Natural killer cell (primary cell): Measurements from ENCODE around the gene ZMYND19. TPM values are rescaled to one million over a fixed set of nuclear protein-coding genes. Genes with fewer than 3 reads are reported as not detected.
"Not testable (repeated sequence)": the region's sequence is repeated elsewhere in the genome, so short reads cannot be mapped to it uniquely, and the experiment has no call there.

ENCODE experiments used
- ATAC-seq, 3 donors: fragments of 150-1000 bp in 2 of 3; fragments of 200-7000 bp in 1 of 3; cut with Tn5 transposase; 1 replicate in 1 of 3; 2 replicates in 2 of 3; pipeline ENCODE4 v1.10.0; 2021; ENCODE audit warnings: mild to moderate bottlenecking in 2 of 3, moderate library complexity in 2 of 3
- DNase-seq, 2 donors: peaks; one replicate each; pipeline versions ENCODE4 v3.0.0 to v3.0.0-alpha.2; 2013 to 2021; ENCODE audit warnings: mixed read lengths in 1 of 2
- H3K27ac ChIP-seq: one replicate; pipeline ENCODE4 v1.5.1; 2013; ENCODE audit warnings: mild to moderate bottlenecking, low read length
- H3K27me3 ChIP-seq: one replicate; pipeline ENCODE4 v1.6.1; 2013; ENCODE audit warnings: low read length; ENCODE audit not compliant: control insufficient read depth, insufficient read depth
- H3K36me3 ChIP-seq: one replicate; pipeline ENCODE4 v1.6.1; 2013; ENCODE audit warnings: low read length; ENCODE audit not compliant: control insufficient read depth, insufficient read depth
- H3K4me1 ChIP-seq: one replicate; pipeline ENCODE4 v1.6.1; 2013; ENCODE audit warnings: low read length; ENCODE audit not compliant: control insufficient read depth, insufficient read depth
- H3K4me3 ChIP-seq: one replicate; pipeline ENCODE4 v1.5.1; 2013; ENCODE audit warnings: low read length
- H3K9me3 ChIP-seq: one replicate; pipeline ENCODE4 v1.6.1; 2013; ENCODE audit warnings: low read length; ENCODE audit not compliant: control insufficient read depth, insufficient read depth
- H3K27ac Mint-ChIP-seq, 2 donors: one replicate each; pipeline ENCODE4 v1.8.0; 2022; ENCODE audit warnings: mild to moderate bottlenecking in 2 of 2, mixed read lengths in 2 of 2, moderate library complexity in 1 of 2
- H3K27me3 Mint-ChIP-seq, 2 donors: one replicate each; pipeline ENCODE4 v1.8.0; 2022; ENCODE audit warnings: low read depth in 2 of 2, mixed read lengths in 2 of 2
- H3K36me3 Mint-ChIP-seq: one replicate; pipeline ENCODE4 v1.8.0; 2022; ENCODE audit warnings: mixed read lengths
- H3K4me1 Mint-ChIP-seq, 2 donors: one replicate each; pipeline ENCODE4 v1.8.0; 2022; ENCODE audit warnings: mixed read lengths in 2 of 2
- H3K4me3 Mint-ChIP-seq: one replicate; pipeline ENCODE4 v1.8.0; 2022; ENCODE audit warnings: mild to moderate bottlenecking, moderate library complexity, mixed read lengths
- H3K9me3 Mint-ChIP-seq, 2 donors: one replicate each; pipeline ENCODE4 v1.8.0; 2022; ENCODE audit warnings: mixed read lengths in 2 of 2
- CTCF ChIP-seq: fragments of 200-600 bp; IDR thresholded peaks from one replicate; pipeline ENCODE4 v1.8.0; 2022; ENCODE audit warnings: antibody characterized with exemption
- WGBS: methylation state at CpG from one replicate; pipeline ENCODE4 v1.1.7; 2013; ENCODE audit warnings: missing lambda C conversion rate; ENCODE audit not compliant: insufficient coverage; 5-methylcytosine and 5-hydroxymethylcytosine counted together
- intact Hi-C: fragments of 100-400 bp; cut with micrococcal nuclease; formaldehyde crosslinking; loops from one replicate; pipeline ENCODE4 v1.14.2; 2022
- total RNA-seq, 4 donors: library from RNA; stranded (reverse); fragments of 120-200 nt in 1 of 4; gene quantifications; one replicate each; pipeline versions ENCODE4 v1.2.3 to v1.2.4, GENCODE V29; 2013 to 2022

ZMYND19 gene
- total RNA-seq, 3 donors from 2014 or later (not counting 1 experiment from before 2014, with no cell fraction given), result 6.5 to 18.8 (median 16.3) TPM

GRCh38 chr9:137556069-137556838, 34.1 kb downstream of the ZMYND19 start:
- Mint-ChIP-seq H3K27ac (no peak overlapping the region), H3K36me3 (peaks cover 7% of the 10 kb centered on the region), H3K4me3 (no peak overlapping the region), H3K27me3 (no peaks in the 10 kb centered on the region), H3K9me3 (no peaks in the 10 kb centered on the region), H3K4me1 (peaks cover 6 to 12% of the 10 kb centered on the region in 2 donors)
- intact Hi-C loops, result no loop called here
- Histone ChIP-seq H3K36me3 (peaks cover 21% of the 10 kb centered on the region), H3K9me3 (no peaks in the 10 kb centered on the region), H3K27me3 (no peaks in the 10 kb centered on the region), H3K4me3 (no peak overlapping the region), H3K4me1 (peaks cover 7% of the 10 kb centered on the region), H3K27ac (no peak overlapping the region)
- TF ChIP-seq CTCF, result no peak
- 94% methylated on average over 24 of the region's 24 CpGs for WGBS
- no peak for DNase-seq
- ATAC-seq, result no peak

DNA sequence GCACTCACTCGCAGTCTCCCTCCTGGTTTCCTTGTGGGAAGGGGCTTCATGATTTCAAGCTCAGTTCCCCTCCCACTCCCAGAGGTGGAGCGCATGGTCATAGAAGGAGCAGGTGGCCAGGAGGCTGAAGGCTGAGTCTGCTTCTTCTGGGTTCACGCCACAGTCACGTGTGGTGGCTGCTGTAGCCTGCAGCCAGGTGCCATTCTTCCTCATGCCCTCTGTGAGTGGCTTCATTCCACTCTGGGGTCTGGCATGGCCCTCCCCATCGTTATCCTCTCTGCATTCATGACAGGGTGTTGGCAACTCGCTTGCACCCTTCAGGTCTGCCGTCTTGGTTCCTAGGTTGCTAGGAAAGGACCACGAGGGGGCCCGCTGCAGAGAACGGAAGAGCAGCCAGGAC, 35.1 kb downstream of the ZMYND19 start:
- DNase-seq (no peak), ATAC-seq (no peak)
- TF ChIP-seq CTCF, result no peak
- Histone ChIP-seq H3K4me1 (peaks cover 9% of the 10 kb centered on the region), H3K27ac (no peak overlapping the region), H3K27me3 (no peaks in the 10 kb centered on the region), H3K4me3 (no peak overlapping the region), H3K36me3 (peaks cover 21% of the 10 kb centered on the region), H3K9me3 (no peaks in the 10 kb centered on the region)
- no peak overlapping the region for H3K4me3 Mint-ChIP-seq
- intact Hi-C loops, result no loop called here
- H3K9me3 Mint-ChIP-seq, result no peaks in the 10 kb centered on the region
- H3K36me3 Mint-ChIP-seq, result peaks cover 7% of the 10 kb centered on the region
- no peak overlapping the region for H3K27ac Mint-ChIP-seq
- peaks cover 10 to 14% of the 10 kb centered on the region in 2 donors for H3K4me1 Mint-ChIP-seq
- 90% methylated on average over 10 of the region's 10 CpGs for WGBS
- H3K27me3 Mint-ChIP-seq, result no peaks in the 10 kb centered on the region

DNA sequence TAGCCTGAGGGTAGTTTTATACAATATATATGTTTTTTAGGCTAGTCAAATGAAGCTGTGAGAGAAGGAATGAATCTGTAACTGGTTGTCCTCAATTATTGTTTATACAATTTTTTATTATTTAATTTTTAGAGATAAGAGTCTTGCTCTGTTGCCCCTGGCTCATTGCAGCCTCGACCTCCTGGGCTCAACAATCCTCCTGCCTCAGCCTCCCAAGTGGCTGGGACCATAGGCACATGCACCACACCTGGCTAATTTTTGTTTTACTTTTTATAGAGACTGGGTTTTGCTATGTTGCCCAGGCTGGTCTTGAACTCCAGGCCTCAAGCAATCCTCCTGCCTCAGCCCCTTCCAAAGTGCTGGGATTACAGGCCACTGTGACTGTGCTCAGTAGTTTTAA, 36.0 kb downstream of the ZMYND19 start:
- Mint-ChIP-seq H3K27me3 (no peaks in the 10 kb centered on the region), H3K9me3 (no peaks in the 10 kb centered on the region), H3K36me3 (peaks cover 7% of the 10 kb centered on the region), H3K4me1 (peaks cover 13 to 14% of the 10 kb centered on the region in 2 donors), H3K27ac (no peak overlapping the region), H3K4me3 (no peak overlapping the region)
- WGBS, result no CpG with 5 or more reads among the region's 1 CpG
- ATAC-seq, result no peak
- intact Hi-C loops, result no loop called here
- H3K27ac ChIP-seq, result no peak overlapping the region
- no peaks in the 10 kb centered on the region for H3K27me3 ChIP-seq
- no peak overlapping the region for H3K4me3 ChIP-seq
- H3K4me1 ChIP-seq, result peaks cover 16% of the 10 kb centered on the region
- no peaks in the 10 kb centered on the region for H3K9me3 ChIP-seq
- H3K36me3 ChIP-seq, result peaks cover 21% of the 10 kb centered on the region
- no peak for DNase-seq
- no peak for TF ChIP-seq CTCF

- H3K27me3 ChIP-seq, H3K4me3 ChIP-seq, H3K9me3 Mint-ChIP-seq, DNase-seq, H3K27ac ChIP-seq, H3K36me3 Mint-ChIP-seq, intact Hi-C loops, H3K27me3 Mint-ChIP-seq, H3K27ac Mint-ChIP-seq, H3K9me3 ChIP-seq, H3K4me3 Mint-ChIP-seq, ATAC-seq: not testable (repeated sequence)
- H3K4me1 ChIP-seq, result peaks cover 16% of the 10 kb centered on the region
- 94% methylated on average over 10 of the region's 10 CpGs for WGBS
- peaks cover 21% of the 10 kb centered on the region for H3K36me3 ChIP-seq
- peaks cover 13 to 14% of the 10 kb centered on the region in 2 donors for H3K4me1 Mint-ChIP-seq
Observed at GRCh38 chr9:137553654-137554053, 36.7 kb downstream of the ZMYND19 start.
